Fibroblast of pulmonary artery (primary cell): ENCODE data around the gene CACNA1C.
A peak's percentile ranks its signal among the peaks of the same experiment; 100 is the strongest.

Experiments used
- DNase-seq: peaks from one replicate; pipeline ENCODE4 v3.0.0-alpha.2; 2010; ENCODE audit warnings: low read depth
- H3K4me3 ChIP-seq: replicated peaks from 2 replicates; pipeline ENCODE4 v1.5.1; 2011; ENCODE audit warnings: low read depth, mild to moderate bottlenecking, control low read depth, low read length, moderate library complexity
- CTCF ChIP-seq: IDR thresholded peaks from 2 replicates; pipeline ENCODE4 v1.5.1; 2011; ENCODE audit warnings: mild to moderate bottlenecking, control low read depth, low read length, inconsistent platforms; ENCODE audit errors: missing control alignments

CACNA1C gene

GRCh38 chr12:2384533-2385351, 332.0 kb downstream of the CACNA1C start:
- no peak for TF ChIP-seq CTCF
- H3K4me3 ChIP-seq, result no peak overlapping the region
- peak; percentile 40 for DNase-seq

GRCh38 chr12:2385529-2385928, 332.7 kb downstream of the CACNA1C start:
- no peak overlapping the region for H3K4me3 ChIP-seq
- TF ChIP-seq CTCF, result no peak
- no peak for DNase-seq

- TF ChIP-seq CTCF, result no peak
- no peak for DNase-seq
- H3K4me3 ChIP-seq, result no peak overlapping the region
Measured at GRCh38 chr12:2386566-2386965, 333.8 kb downstream of the CACNA1C start.

GRCh38 chr12:2387103-2387834, 334.5 kb downstream of the CACNA1C start:
- DNase-seq, result no peak
- H3K4me3 ChIP-seq, result no peak overlapping the region
- TF ChIP-seq CTCF, result no peak

DNA sequence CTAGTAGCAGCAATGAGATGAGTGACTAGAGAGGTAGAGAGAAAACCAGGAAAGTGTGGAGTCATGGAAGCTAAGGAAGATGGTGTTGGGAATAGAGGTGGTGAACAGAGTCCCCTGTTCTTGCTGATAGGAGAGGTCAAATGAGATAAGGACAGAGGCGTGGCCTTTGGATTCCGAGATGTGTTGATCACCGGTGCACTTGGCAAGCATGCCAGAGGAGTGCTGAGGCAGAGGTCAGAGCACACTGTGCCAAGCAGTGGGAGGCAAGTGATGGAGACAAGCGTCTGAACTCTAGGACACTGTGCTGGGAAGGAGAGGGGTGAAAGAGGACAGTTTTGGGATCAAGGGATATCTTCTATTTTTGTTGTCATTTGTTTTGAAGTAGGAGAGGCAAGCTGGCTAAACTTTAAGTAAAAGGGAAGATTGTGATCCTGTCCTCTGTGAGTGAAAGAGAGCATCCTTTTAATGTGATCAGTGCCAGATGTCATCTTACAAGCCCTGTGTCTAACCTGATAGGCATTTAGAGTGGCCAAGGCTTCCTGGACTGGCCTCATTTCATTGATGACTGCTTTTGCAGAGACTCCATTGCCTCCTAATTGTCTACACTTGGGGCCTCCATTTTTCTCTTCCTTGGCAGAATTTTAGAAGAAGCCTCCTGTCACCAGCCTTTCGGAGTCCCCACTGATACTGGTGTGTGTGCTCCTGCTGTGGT, 336.4 kb downstream of the CACNA1C start:
- TF ChIP-seq CTCF, result no peak
- no peak overlapping the region for H3K4me3 ChIP-seq
- no peak for DNase-seq

- DNase-seq, result no peak
- no peak overlapping the region for H3K4me3 ChIP-seq
- no peak for TF ChIP-seq CTCF
Measured at GRCh38 chr12:2390133-2390532, 337.3 kb downstream of the CACNA1C start.
